ENCODE measurements around the gene USO1. TPM values are rescaled to one million over a fixed set of nuclear protein-coding genes. Genes with fewer than 3 reads are reported as not detected.

Gene USO1
- total RNA-seq, 4 donors from 2014 or later = 52.9 to 59.1 (median 57.6) TPM

GRCh38 chr4:75820197-75820596 lies 95.8 kb downstream of the USO1 start:
- TF ChIP-seq CTCF (IDR thresholded peaks at IDR 0.05) (no peak), POLR2A (IDR thresholded peaks at IDR 0.05) (no peak)
- no peak overlapping the region for H3K4me3 ChIP-seq (ENCODE audit: low read depth, poor library complexity, severe bottlenecking)
- no peak for DNase-seq (ENCODE audit: low spot score in 2 of 2)
- 56 to 72% methylated on average over 2 of the region's 2 CpGs for WGBS, 2 donors
- intact Hi-C loops (cut with DNase I; ENCODE audit: low total_unique reads) = no loop called here

GRCh38 chr4:75820676-75821075 lies 96.3 kb downstream of the USO1 start:
- 64 to 82% methylated on average over 3 of the region's 3 CpGs for WGBS, 2 donors
- no peak for DNase-seq (ENCODE audit: low spot score in 2 of 2)

GRCh38 chr4:75821216-75821615 lies 96.8 kb downstream of the USO1 start:
- intact Hi-C loops (cut with DNase I; ENCODE audit: low total_unique reads) = no loop called here
- no peak for DNase-seq (ENCODE audit: low spot score in 2 of 2)
- H3K4me3 ChIP-seq (ENCODE audit: low read depth, poor library complexity, severe bottlenecking) = no peak overlapping the region
- WGBS, 2 donors = 88 to 90% methylated on average over 3 of the region's 3 CpGs
- TF ChIP-seq POLR2A (IDR thresholded peaks at IDR 0.05) = no peak
- no peak for TF ChIP-seq CTCF (IDR thresholded peaks at IDR 0.05)

More at GRCh38 chr4:75820676-75821075, 96.3 kb downstream of the USO1 start:
- H3K4me3 ChIP-seq (ENCODE audit: low read depth, poor library complexity, severe bottlenecking) = no peak overlapping the region
- no peak for TF ChIP-seq POLR2A (IDR thresholded peaks at IDR 0.05)
- TF ChIP-seq CTCF (IDR thresholded peaks at IDR 0.05) = no peak
- intact Hi-C loops (cut with DNase I; ENCODE audit: low total_unique reads) = no loop called here

- TF ChIP-seq CTCF (IDR thresholded peaks at IDR 0.05) = no peak
- TF ChIP-seq POLR2A (IDR thresholded peaks at IDR 0.05) = no peak
- no peak overlapping the region for H3K4me3 ChIP-seq (ENCODE audit: low read depth, poor library complexity, severe bottlenecking)
- 83 to 91% methylated on average over 5 of the region's 5 CpGs for WGBS, 2 donors
- intact Hi-C loops (cut with DNase I; ENCODE audit: low total_unique reads) = no loop called here
- no peak for DNase-seq (ENCODE audit: low spot score in 2 of 2)
Measured at GRCh38 chr4:75821966-75822365, 97.6 kb downstream of the USO1 start.

GRCh38 chr4:75822416-75822815 lies 98.0 kb downstream of the USO1 start:
- intact Hi-C loops (cut with DNase I; ENCODE audit: low total_unique reads) = no loop called here

More at GRCh38 chr4:75822416-75822815, 98.0 kb downstream of the USO1 start:
- no peak overlapping the region for H3K4me3 ChIP-seq (ENCODE audit: low read depth, poor library complexity, severe bottlenecking)
- 79 to 91% methylated on average over 5 of the region's 5 CpGs for WGBS, 2 donors
- no peak for DNase-seq (ENCODE audit: low spot score in 2 of 2)
- TF ChIP-seq CTCF (IDR thresholded peaks at IDR 0.05) = no peak
- TF ChIP-seq POLR2A (IDR thresholded peaks at IDR 0.05) = no peak
